Activated CD4-positive, CD25-positive, alpha-beta regulatory T cell treated with anti-CD3 and anti-CD28 coated beads, Interleukin-2, amount 50 U/mL, for 24 hours (primary cell): Measurements from ENCODE around the gene WDFY3.
"Not testable (repeated sequence)": the region's sequence is repeated elsewhere in the genome, so short reads cannot be mapped to it uniquely, and the experiment has no call there.

ENCODE experiments used
- ATAC-seq, 2 donors: fragments of 150-1000 bp; cut with Tn5 transposase; one replicate each; pipeline ENCODE4 v1.10.0; 2021; ENCODE audit warnings: mild to moderate bottlenecking in 1 of 2, moderate library complexity in 1 of 2

The WDFY3 gene

GRCh38 chr4:84706286-84706685 is 260.2 kb downstream of the WDFY3 start:
- ATAC-seq: no peak

DNA sequence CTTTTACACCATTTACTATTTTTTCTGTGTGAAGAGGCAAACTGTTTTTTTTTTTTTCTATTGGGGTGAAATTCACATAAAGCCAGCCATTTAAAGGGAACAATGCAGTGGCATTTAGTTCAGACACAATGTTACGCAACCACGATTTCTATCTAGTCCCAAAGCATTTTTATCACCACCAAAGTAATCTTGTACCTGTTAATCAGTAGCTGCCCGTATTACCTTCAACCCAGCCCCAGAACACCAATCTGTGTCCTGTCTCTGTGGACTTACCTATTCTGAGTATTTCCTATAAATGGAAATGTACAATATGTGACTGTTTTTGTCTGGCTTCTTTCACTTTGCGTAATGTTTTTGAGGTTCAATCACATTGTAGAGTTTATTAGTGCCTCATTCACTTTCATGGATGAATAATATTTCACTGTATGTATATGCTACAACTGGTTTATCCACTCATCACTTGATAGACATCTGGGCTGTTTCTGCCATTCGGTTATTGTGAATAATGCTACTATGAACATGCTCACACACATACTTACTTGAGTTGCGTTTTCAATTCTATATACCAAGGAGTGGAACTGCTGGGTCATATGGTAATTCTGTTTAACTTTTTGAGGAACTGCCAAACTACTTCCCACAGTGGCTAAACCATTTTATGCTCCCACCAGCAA is 267.4 kb downstream of the WDFY3 start:
- ATAC-seq: no peak

DNA sequence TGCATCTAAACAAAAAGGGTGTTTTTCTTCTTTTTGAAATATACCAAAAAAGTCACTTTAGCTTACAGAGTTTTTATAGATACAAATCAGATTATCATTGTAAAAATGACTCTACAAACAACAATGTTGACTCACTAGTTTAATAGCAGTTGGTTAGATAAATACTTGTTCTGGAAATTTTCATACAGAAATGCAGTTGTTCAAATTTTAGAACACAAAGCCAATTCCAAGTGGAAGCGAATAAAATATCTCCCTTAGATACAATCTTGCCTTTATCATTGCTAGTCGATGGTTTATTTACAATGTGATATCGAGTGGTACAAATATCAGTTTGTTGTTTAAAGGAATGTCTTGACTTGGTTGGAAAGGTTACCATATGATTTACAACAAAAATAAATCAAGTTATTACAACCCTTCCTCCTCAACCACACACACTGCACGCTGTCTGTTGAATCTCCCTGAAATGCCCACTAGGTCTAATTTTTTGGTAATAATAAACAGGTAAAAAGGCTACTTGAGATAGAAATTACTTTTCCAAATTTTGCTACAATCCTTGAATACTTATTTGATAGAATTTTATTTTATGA is 268.8 kb downstream of the WDFY3 start:
- ATAC-seq: no peak

- ATAC-seq: no peak
These were observed 269.3 kb downstream of the WDFY3 start for GRCh38 chr4:84697159-84697558.

GRCh38 chr4:84691800-84692199 is 274.7 kb downstream of the WDFY3 start:
- no peak for ATAC-seq

DNA sequence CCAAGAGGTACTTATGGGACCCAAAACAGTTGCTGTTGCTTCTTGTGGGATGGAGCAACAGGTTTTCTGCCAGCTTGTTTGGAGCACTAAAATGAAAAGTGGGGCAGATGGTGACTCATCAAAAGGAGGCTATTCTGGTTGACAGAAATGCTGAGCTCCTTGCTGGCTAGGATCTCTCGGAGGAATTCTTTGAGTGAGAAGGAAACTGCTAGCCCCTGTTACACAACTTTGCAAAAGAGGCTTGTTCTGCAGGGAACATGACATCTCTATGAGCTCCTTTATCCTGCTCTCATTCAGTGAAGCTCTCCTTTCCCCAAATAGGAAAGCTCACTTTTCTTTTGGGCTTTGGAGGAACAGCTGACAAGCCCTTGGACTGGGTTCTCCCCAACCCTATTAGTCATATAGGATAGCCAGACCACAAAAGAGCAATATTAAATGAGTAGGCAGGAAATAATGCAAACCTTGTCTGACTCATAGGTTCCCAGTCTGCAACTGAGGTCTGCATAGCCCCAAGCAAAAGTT is 275.3 kb downstream of the WDFY3 start:
- no peak for ATAC-seq

- ATAC-seq: no peak
These were observed 276.0 kb downstream of the WDFY3 start for GRCh38 chr4:84690481-84690880.

- no peak for ATAC-seq
These were observed 277.3 kb downstream of the WDFY3 start for GRCh38 chr4:84689197-84689596.

- no peak for ATAC-seq
These were observed 277.9 kb downstream of the WDFY3 start for GRCh38 chr4:84688605-84689004.

GRCh38 chr4:84685105-84685504 is 281.4 kb downstream of the WDFY3 start:
- no peak for ATAC-seq

- no peak for ATAC-seq
These were observed 282.1 kb downstream of the WDFY3 start for GRCh38 chr4:84684361-84684760.

- ATAC-seq: no peak
These were observed 283.2 kb downstream of the WDFY3 start for GRCh38 chr4:84683064-84683850.

DNA sequence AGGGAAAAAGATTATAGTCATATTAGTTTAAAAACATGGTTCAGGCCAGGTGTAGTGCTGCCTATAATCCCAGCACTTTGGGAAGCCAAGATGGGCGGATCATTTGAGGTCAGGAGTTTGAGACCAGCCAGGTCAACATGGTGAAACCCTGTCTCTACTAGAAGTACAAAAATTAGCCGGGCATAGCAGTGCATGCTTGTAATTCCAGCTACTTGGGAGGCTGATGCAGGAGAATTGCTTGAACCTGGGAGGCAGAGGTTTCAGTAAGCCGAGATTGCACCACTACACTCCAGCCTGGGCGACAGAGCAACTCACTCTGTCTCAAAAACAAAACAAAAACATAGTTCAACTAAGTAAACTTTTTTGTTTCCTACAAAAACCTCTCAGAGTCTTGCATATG is 283.8 kb downstream of the WDFY3 start:
- ATAC-seq: not testable (repeated sequence)

DNA sequence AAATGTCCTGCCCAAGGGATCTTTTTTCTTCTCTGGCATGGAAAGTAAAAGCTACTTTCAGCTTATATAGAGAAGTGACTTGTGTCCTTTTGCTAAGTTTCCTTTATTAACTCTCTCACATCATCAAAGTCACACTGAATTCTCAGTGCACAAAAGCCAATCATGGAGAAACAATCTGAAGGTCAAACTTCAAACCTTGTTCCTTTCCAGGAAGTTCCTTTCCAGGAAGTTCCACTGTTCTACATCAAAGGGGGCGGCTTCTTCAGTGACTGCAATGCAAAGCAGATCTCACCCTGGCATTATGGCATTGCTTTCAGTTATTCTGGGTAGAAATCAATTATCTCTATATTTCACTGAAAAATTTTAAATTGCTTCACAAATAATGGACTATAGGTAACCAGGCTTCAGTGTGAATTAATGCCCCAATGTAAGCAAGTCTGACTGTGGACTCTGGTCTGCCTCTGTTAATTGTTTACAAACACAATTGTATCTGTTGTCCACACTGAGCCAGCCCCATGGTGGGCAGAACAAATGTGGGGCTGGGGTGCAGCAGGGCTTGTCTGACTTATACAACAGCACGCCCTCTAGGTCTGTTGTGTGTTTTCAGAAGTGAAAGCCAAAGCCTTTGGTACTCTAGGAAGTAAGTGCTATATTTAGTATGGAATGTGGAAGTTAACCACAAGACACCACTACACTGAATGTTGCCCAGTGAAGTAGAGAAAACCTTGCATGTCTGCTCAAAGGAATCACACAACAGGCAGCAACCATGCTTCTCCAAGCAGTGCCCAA is 284.8 kb downstream of the WDFY3 start:
- no peak for ATAC-seq

DNA sequence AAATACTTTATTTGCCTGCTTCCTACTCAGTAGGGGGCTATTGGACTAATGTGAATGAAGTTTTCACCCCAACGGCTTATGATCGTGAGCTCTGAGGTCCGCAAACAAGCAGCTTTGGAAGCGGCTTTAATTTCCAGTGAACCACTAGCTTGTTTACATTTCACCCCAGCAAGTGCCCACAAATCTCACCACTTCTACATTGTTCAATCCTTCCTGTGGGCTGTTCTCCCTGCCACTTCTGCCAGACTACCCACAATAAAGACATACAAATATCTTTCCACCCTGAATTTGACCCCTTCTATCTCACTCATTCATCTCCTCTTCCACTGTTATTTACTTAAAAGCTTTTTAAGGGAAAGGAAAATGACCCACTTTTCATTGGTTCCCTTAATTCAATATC is 285.5 kb downstream of the WDFY3 start:
- ATAC-seq: no peak

- ATAC-seq: no peak
These were observed 287.3 kb downstream of the WDFY3 start for GRCh38 chr4:84678976-84679744.

GRCh38 chr4:84677995-84678394 is 288.5 kb downstream of the WDFY3 start:
- no peak for ATAC-seq

DNA sequence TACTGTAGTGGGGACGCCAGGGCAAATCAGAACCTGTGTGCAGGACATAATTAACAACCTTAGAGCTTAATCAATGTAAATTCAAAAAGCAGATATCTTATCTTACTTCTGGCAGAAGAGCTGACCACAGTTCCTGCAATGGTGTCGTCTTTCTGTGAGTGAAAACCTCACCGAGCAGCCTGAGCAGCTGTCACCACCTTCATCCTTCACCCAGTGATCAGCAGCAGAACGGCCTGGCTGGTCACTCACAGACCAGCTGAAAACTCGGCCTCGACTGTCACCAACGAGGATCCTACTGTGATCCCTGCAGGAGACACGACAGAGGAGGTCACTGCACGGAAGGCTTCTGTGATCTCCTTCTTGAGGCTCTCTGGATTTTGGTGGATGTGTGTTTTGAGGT is 289.4 kb downstream of the WDFY3 start:
- no peak for ATAC-seq

GRCh38 chr4:84673475-84674240 is 292.8 kb downstream of the WDFY3 start:
- ATAC-seq: no peak

- ATAC-seq: no peak
These were observed 294.3 kb downstream of the WDFY3 start for GRCh38 chr4:84672177-84672576.

DNA sequence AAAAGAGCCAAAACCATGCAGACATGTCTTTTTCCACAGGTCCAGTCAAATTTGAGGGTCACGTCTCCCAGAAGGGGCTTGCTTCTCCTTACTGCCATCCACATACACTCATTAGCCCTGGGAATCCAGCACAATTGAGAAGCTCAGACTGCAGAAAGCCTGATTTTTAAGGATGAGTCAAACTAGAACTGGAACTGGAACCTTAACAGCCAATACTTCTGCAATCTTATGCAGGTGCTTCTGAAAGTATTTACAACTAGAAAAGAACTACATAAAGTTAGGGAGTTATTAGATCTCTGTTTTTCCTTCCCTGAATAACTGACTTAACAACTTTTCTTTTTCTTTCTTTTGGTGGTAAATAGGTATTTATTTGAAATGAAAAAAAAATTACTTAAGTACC is 297.3 kb downstream of the WDFY3 start:
- ATAC-seq: no peak
